HepG2 (cell line): ENCODE results near the gene HOXA7. TPM values are rescaled to one million over a fixed set of nuclear protein-coding genes. Genes with fewer than 3 reads are reported as not detected.
A peak's percentile ranks its signal among the peaks of the same experiment; 100 is the strongest.

Source experiments
- EEA1 ChIP-seq: sonication (generic); formaldehyde crosslinking; IDR thresholded peaks from 2 replicates; pipeline ENCODE4 v1.5.1; 2020; ENCODE audit warnings: mild to moderate bottlenecking, missing genetic modification reagents, borderline replicate concordance
- ELF1 ChIP-seq: sonication (generic); formaldehyde crosslinking; IDR thresholded peaks from 2 replicates; pipeline ENCODE4 v1.4.0; 2020; ENCODE audit warnings: missing genetic modification reagents
- EZH2 ChIP-seq: conservative IDR thresholded peaks from 2 replicates; pipeline ENCODE4 v1.6.1; 2012; ENCODE audit warnings: mild to moderate bottlenecking, low read depth, low read length, moderate library complexity
- HNRNPLL ChIP-seq: fragments of 200-400 bp; formaldehyde crosslinking; IDR thresholded peaks from 2 replicates; pipeline ENCODE4 v1.6.1; 2017; ENCODE audit warnings: mild to moderate bottlenecking, low read depth, low read length; ENCODE audit not compliant: poor library complexity, severe bottlenecking
- RCOR2 ChIP-seq: IDR thresholded peaks from 2 replicates; pipeline ENCODE4 v1.6.1; 2016; ENCODE audit warnings: missing biosample characterization, missing genetic modification reagents
- TERF1 ChIP-seq: sonication (generic); formaldehyde crosslinking; IDR thresholded peaks from 2 replicates; pipeline ENCODE4 v1.8.0; 2022; ENCODE audit warnings: mild to moderate bottlenecking, missing genetic modification reagents, moderate library complexity
- polyA plus RNA-seq, 8 experiments: library from polyadenylated mRNA; depleted of rRNA in 3 of 8; stranded (reverse) in 7 of 8; unstranded in 1 of 8; fragments of >200 nt; fragmentation: Illumina TruSeq in 4 of 8; extraction: Trizol in 4 of 8; gene quantifications; 2 replicates each; pipeline versions ENCODE4 v1.2.1 to v1.2.3, GENCODE V29; 2011 to 2016; ENCODE audit warnings: low read depth in 4 of 8, missing spikeins in 1 of 8, mixed read lengths in 1 of 8; ENCODE audit not compliant: insufficient read depth in 1 of 8
- total RNA-seq, 5 experiments: library from RNA; depleted of rRNA; stranded (reverse); fragments of >200 nt; fragmentation: Illumina TruSeq; extraction: Trizol; gene quantifications; 2 replicates each; pipeline ENCODE4 v1.2.3, GENCODE V29; 2016; ENCODE audit warnings: low read depth in 1 of 5
- TF ChIP-seq, protein P1 (sequence below): sonication (generic); formaldehyde crosslinking; IDR thresholded peaks from 2 replicates; pipeline ENCODE4 v1.5.0; 2020; ENCODE audit warnings: mild to moderate bottlenecking, missing genetic modification reagents, borderline replicate concordance
- TF ChIP-seq, protein P2 (sequence below): sonication (generic); formaldehyde crosslinking; IDR thresholded peaks from 2 replicates; pipeline ENCODE4 v1.5.1; 2020; ENCODE audit warnings: mild to moderate bottlenecking, missing genetic modification reagents, moderate library complexity
- TF ChIP-seq, protein P3 (sequence below): sonication (generic); formaldehyde crosslinking; IDR thresholded peaks from 2 replicates; pipeline ENCODE4 v1.5.1; 2020; ENCODE audit warnings: missing genetic modification reagents, mild to moderate bottlenecking, borderline replicate concordance

The HOXA7 gene
- total and polyA plus RNA-seq, 2 of the 13 experiments (the other 11 are each of a cell fraction or from before 2014, with no cell fraction given): 0.05 TPM; not detected in 1

DNA sequence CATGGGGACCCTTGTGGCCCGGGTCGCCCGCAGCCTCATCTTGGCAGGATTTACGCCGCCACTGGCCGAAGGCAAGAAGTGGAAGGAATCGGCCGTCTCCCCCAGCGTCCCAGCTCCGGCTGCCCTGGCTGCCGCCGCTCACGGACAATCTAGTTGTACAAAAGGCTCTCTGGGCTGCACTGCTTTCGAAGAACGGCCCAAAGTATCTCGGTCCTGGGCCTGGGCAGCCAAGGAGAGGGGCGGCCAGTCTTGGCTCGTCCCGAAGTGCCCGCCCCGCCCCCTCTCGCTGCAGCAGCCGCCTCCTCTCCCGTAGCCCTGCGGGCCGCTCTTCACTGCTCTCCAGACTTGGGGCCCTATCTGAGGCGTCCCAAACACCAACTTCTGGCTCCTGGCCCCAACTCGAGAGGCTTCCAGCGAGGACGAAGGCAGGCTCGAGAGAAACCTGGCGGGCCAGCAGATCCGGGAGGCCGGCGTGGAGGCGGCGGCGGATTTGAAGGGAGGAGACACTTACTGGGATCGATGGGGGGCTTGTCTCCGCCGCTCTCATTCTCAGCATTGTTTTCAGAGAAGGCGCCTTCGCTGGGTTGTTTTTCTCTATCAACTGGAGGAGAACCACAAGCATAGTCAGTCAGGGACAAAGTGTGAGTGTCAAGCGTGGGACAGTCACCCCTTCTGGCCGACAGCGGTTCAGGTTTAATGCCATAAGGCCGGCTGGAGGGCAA is 8.1 kb upstream of the HOXA7 start (continued):
- TF ChIP-seq, protein P1, sequence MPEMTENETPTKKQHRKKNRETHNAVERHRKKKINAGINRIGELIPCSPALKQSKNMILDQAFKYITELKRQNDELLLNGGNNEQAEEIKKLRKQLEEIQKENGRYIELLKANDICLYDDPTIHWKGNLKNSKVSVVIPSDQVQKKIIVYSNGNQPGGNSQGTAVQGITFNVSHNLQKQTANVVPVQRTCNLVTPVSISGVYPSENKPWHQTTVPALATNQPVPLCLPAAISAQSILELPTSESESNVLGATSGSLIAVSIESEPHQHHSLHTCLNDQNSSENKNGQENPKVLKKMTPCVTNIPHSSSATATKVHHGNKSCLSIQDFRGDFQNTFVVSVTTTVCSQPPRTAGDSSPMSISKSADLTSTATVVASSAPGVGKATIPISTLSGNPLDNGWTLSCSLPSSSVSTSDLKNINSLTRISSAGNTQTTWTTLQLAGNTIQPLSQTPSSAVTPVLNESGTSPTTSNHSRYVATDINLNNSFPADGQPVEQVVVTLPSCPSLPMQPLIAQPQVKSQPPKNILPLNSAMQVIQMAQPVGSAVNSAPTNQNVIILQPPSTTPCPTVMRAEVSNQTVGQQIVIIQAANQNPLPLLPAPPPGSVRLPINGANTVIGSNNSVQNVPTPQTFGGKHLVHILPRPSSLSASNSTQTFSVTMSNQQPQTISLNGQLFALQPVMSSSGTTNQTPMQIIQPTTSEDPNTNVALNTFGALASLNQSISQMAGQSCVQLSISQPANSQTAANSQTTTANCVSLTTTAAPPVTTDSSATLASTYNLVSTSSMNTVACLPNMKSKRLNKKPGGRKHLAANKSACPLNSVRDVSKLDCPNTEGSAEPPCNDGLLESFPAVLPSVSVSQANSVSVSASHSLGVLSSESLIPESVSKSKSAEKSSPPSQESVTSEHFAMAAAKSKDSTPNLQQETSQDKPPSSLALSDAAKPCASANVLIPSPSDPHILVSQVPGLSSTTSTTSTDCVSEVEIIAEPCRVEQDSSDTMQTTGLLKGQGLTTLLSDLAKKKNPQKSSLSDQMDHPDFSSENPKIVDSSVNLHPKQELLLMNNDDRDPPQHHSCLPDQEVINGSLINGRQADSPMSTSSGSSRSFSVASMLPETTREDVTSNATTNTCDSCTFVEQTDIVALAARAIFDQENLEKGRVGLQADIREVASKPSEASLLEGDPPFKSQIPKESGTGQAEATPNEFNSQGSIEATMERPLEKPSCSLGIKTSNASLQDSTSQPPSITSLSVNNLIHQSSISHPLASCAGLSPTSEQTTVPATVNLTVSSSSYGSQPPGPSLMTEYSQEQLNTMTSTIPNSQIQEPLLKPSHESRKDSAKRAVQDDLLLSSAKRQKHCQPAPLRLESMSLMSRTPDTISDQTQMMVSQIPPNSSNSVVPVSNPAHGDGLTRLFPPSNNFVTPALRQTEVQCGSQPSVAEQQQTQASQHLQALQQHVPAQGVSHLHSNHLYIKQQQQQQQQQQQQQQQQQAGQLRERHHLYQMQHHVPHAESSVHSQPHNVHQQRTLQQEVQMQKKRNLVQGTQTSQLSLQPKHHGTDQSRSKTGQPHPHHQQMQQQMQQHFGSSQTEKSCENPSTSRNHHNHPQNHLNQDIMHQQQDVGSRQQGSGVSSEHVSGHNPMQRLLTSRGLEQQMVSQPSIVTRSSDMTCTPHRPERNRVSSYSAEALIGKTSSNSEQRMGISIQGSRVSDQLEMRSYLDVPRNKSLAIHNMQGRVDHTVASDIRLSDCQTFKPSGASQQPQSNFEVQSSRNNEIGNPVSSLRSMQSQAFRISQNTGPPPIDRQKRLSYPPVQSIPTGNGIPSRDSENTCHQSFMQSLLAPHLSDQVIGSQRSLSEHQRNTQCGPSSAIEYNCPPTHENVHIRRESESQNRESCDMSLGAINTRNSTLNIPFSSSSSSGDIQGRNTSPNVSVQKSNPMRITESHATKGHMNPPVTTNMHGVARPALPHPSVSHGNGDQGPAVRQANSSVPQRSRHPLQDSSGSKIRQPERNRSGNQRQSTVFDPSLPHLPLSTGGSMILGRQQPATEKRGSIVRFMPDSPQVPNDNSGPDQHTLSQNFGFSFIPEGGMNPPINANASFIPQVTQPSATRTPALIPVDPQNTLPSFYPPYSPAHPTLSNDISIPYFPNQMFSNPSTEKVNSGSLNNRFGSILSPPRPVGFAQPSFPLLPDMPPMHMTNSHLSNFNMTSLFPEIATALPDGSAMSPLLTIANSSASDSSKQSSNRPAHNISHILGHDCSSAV (CRISPR knock-in tag): no peak
- no peak for TF ChIP-seq TERF1 (CRISPR knock-in tag)
- TF ChIP-seq HNRNPLL: peak; percentile 18
- 0 out of 2 replicates have a peak, but pooled peaks have one; percentile 57 for TF ChIP-seq EZH2
- TF ChIP-seq, protein P2, sequence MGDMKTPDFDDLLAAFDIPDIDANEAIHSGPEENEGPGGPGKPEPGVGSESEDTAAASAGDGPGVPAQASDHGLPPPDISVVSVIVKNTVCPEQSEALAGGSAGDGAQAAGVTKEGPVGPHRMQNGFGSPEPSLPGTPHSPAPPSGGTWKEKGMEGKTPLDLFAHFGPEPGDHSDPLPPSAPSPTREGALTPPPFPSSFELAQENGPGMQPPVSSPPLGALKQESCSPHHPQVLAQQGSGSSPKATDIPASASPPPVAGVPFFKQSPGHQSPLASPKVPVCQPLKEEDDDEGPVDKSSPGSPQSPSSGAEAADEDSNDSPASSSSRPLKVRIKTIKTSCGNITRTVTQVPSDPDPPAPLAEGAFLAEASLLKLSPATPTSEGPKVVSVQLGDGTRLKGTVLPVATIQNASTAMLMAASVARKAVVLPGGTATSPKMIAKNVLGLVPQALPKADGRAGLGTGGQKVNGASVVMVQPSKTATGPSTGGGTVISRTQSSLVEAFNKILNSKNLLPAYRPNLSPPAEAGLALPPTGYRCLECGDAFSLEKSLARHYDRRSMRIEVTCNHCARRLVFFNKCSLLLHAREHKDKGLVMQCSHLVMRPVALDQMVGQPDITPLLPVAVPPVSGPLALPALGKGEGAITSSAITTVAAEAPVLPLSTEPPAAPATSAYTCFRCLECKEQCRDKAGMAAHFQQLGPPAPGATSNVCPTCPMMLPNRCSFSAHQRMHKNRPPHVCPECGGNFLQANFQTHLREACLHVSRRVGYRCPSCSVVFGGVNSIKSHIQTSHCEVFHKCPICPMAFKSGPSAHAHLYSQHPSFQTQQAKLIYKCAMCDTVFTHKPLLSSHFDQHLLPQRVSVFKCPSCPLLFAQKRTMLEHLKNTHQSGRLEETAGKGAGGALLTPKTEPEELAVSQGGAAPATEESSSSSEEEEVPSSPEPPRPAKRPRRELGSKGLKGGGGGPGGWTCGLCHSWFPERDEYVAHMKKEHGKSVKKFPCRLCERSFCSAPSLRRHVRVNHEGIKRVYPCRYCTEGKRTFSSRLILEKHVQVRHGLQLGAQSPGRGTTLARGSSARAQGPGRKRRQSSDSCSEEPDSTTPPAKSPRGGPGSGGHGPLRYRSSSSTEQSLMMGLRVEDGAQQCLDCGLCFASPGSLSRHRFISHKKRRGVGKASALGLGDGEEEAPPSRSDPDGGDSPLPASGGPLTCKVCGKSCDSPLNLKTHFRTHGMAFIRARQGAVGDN: no peak
- TF ChIP-seq, protein P3, sequence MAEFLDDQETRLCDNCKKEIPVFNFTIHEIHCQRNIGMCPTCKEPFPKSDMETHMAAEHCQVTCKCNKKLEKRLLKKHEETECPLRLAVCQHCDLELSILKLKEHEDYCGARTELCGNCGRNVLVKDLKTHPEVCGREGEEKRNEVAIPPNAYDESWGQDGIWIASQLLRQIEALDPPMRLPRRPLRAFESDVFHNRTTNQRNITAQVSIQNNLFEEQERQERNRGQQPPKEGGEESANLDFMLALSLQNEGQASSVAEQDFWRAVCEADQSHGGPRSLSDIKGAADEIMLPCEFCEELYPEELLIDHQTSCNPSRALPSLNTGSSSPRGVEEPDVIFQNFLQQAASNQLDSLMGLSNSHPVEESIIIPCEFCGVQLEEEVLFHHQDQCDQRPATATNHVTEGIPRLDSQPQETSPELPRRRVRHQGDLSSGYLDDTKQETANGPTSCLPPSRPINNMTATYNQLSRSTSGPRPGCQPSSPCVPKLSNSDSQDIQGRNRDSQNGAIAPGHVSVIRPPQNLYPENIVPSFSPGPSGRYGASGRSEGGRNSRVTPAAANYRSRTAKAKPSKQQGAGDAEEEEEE (CRISPR knock-in tag): no peak
- TF ChIP-seq EEA1 (CRISPR knock-in tag): no peak
- no peak for TF ChIP-seq RCOR2 (CRISPR knock-in tag)
- no peak for TF ChIP-seq ELF1 (CRISPR knock-in tag)
- TF ChIP-seq, all 625 proteins: peak for 5
